Activated CD8-positive, alpha-beta memory T cell treated with anti-CD3 and anti-CD28 coated beads, Interleukin-2, amount 50 U/mL, for 24 hours (primary cell): ENCODE measurements around the gene SLC1A2.

Experiments
- DNase-seq: peaks from one replicate; pipeline ENCODE4 v3.0.0-alpha.2; 2020; ENCODE audit errors: extremely low read depth

SLC1A2 gene

GRCh38 chr11:35324981-35325380 is 94.4 kb downstream of the SLC1A2 start:
- no peak for DNase-seq

GRCh38 chr11:35324183-35324886 is 95.0 kb downstream of the SLC1A2 start:
- no peak for DNase-seq

- no peak for DNase-seq
Observed at GRCh38 chr11:35323076-35323868, 96.1 kb downstream of the SLC1A2 start.

- no peak for DNase-seq
Observed at GRCh38 chr11:35322318-35322979, 96.9 kb downstream of the SLC1A2 start.

GRCh38 chr11:35321532-35322317 is 97.6 kb downstream of the SLC1A2 start:
- no peak for DNase-seq

GRCh38 chr11:35321111-35321510 is 98.2 kb downstream of the SLC1A2 start:
- no peak for DNase-seq

- no peak for DNase-seq
Observed at GRCh38 chr11:35318977-35319925, 100.1 kb downstream of the SLC1A2 start.

GRCh38 chr11:35318309-35318708 is 101.0 kb downstream of the SLC1A2 start:
- DNase-seq, result no peak

GRCh38 chr11:35317253-35317652 is 102.1 kb downstream of the SLC1A2 start:
- DNase-seq, result no peak

- DNase-seq, result no peak
Observed at GRCh38 chr11:35316161-35316560, 103.2 kb downstream of the SLC1A2 start.

GRCh38 chr11:35313760-35314153 is 105.6 kb downstream of the SLC1A2 start:
- no peak for DNase-seq

GRCh38 chr11:35313066-35313759 is 106.1 kb downstream of the SLC1A2 start:
- no peak for DNase-seq

GRCh38 chr11:35311331-35311730 is 108.0 kb downstream of the SLC1A2 start:
- DNase-seq, result no peak

- no peak for DNase-seq
Observed at GRCh38 chr11:35308157-35308556, 111.2 kb downstream of the SLC1A2 start.

GRCh38 chr11:35307221-35307621 is 112.1 kb downstream of the SLC1A2 start:
- DNase-seq, result no peak

GRCh38 chr11:35305670-35306382 is 113.5 kb downstream of the SLC1A2 start:
- DNase-seq, result no peak

GRCh38 chr11:35304900-35305460 is 114.4 kb downstream of the SLC1A2 start:
- DNase-seq, result no peak

GRCh38 chr11:35304386-35304775 is 115.0 kb downstream of the SLC1A2 start:
- no peak for DNase-seq
